HEK293 (cell line): ENCODE results near the gene PKLR.

ENCODE experiments used
- BCL11A ChIP-seq: fragments of 450-650 bp; formaldehyde crosslinking; IDR thresholded peaks from 2 replicates; pipeline ENCODE4 v1.5.1; 2016; ENCODE audit warnings: low read depth, missing biosample characterization, missing genetic modification characterization
- CTCF ChIP-seq: fragments of 450-650 bp; formaldehyde crosslinking; IDR thresholded peaks from 2 replicates; pipeline ENCODE4 v1.5.1; 2016; ENCODE audit warnings: missing biosample characterization, missing genetic modification characterization
- EGR2 ChIP-seq: fragments of 450-650 bp; formaldehyde crosslinking; IDR thresholded peaks from 2 replicates; pipeline ENCODE4 v1.5.1; 2016; ENCODE audit warnings: low read depth, missing biosample characterization, missing genetic modification characterization
- GLIS1 ChIP-seq: fragments of 450-650 bp; formaldehyde crosslinking; IDR thresholded peaks from 2 replicates; pipeline ENCODE4 v1.5.1; 2016; ENCODE audit warnings: missing biosample characterization, missing genetic modification characterization
- KLF1 ChIP-seq: fragments of 450-650 bp; formaldehyde crosslinking; IDR thresholded peaks from 2 replicates; pipeline ENCODE4 v1.5.1; 2016; ENCODE audit warnings: missing biosample characterization, missing genetic modification characterization
- KLF10 ChIP-seq: fragments of 450-650 bp; IDR thresholded peaks from 2 replicates; pipeline ENCODE4 v1.5.1; 2018; ENCODE audit warnings: missing biosample characterization, mild to moderate bottlenecking, missing genetic modification characterization
- OVOL3 ChIP-seq: fragments of 450-650 bp; formaldehyde crosslinking; IDR thresholded peaks from 2 replicates; pipeline ENCODE4 v1.5.1; 2016; ENCODE audit warnings: missing biosample characterization, missing genetic modification characterization
- PATZ1 ChIP-seq: fragments of 450-650 bp; formaldehyde crosslinking; IDR thresholded peaks from 2 replicates; pipeline ENCODE4 v1.5.1; 2016; ENCODE audit warnings: missing biosample characterization, missing genetic modification characterization
- PBX3 ChIP-seq: sonication (generic); formaldehyde crosslinking; IDR thresholded peaks from 2 replicates; pipeline ENCODE4 v1.8.1; 2022; ENCODE audit warnings: mild to moderate bottlenecking, moderate library complexity, missing genetic modification reagents
- WT1 ChIP-seq: fragments of 450-650 bp; formaldehyde crosslinking; IDR thresholded peaks from 2 replicates; pipeline ENCODE4 v1.5.1; 2016; ENCODE audit warnings: missing biosample characterization, missing genetic modification characterization
- ZBTB1 ChIP-seq: fragments of 450-650 bp; formaldehyde crosslinking; IDR thresholded peaks from 2 replicates; pipeline ENCODE4 v1.5.1; 2016; ENCODE audit warnings: missing biosample characterization, missing genetic modification characterization
- ZBTB20 ChIP-seq: fragments of 450-650 bp; formaldehyde crosslinking; IDR thresholded peaks from 2 replicates; pipeline ENCODE4 v1.5.1; 2016; ENCODE audit warnings: missing biosample characterization, missing genetic modification characterization
- ZBTB26 ChIP-seq: fragments of 450-650 bp; formaldehyde crosslinking; optimal IDR thresholded peaks from 2 replicates; pipeline ENCODE3; 2016; ENCODE audit warnings: missing biosample characterization, mild to moderate bottlenecking, missing genetic modification characterization
- ZBTB8A ChIP-seq: fragments of 450-650 bp; formaldehyde crosslinking; IDR thresholded peaks from 2 replicates; pipeline ENCODE4 v1.5.1; 2016; ENCODE audit warnings: missing biosample characterization, missing genetic modification characterization
- ZFP3 ChIP-seq: fragments of 450-650 bp; formaldehyde crosslinking; IDR thresholded peaks from 2 replicates; pipeline ENCODE4 v1.5.1; 2016; ENCODE audit warnings: low read depth, missing biosample characterization, missing genetic modification characterization
- ZNF121 ChIP-seq: fragments of 450-650 bp; formaldehyde crosslinking; IDR thresholded peaks from 2 replicates; pipeline ENCODE4 v1.5.1; 2016; ENCODE audit warnings: missing biosample characterization, missing genetic modification characterization
- ZNF133 ChIP-seq: fragments of 450-650 bp; formaldehyde crosslinking; IDR thresholded peaks from 2 replicates; pipeline ENCODE4 v1.5.1; 2016; ENCODE audit warnings: missing biosample characterization, missing genetic modification characterization
- ZNF140 ChIP-seq: fragments of 450-650 bp; formaldehyde crosslinking; IDR thresholded peaks from 2 replicates; pipeline ENCODE4 v1.5.1; 2016; ENCODE audit warnings: missing biosample characterization, missing genetic modification characterization
- ZNF175 ChIP-seq: fragments of 450-650 bp; formaldehyde crosslinking; IDR thresholded peaks from 2 replicates; pipeline ENCODE4 v1.5.1; 2016; ENCODE audit warnings: missing biosample characterization, missing genetic modification characterization
- ZNF184 ChIP-seq: fragments of 450-650 bp; IDR thresholded peaks from 2 replicates; pipeline ENCODE4 v1.5.1; 2018; ENCODE audit warnings: missing biosample characterization, mild to moderate bottlenecking, missing genetic modification characterization
- ZNF202 ChIP-seq: fragments of 450-650 bp; formaldehyde crosslinking; IDR thresholded peaks from 2 replicates; pipeline ENCODE4 v1.5.1; 2016; ENCODE audit warnings: missing biosample characterization, missing genetic modification characterization, borderline replicate concordance
- ZNF223 ChIP-seq: fragments of 450-650 bp; formaldehyde crosslinking; IDR thresholded peaks from 2 replicates; pipeline ENCODE4 v1.5.1; 2016; ENCODE audit warnings: missing biosample characterization, missing genetic modification characterization
- ZNF335 ChIP-seq: fragments of 450-650 bp; formaldehyde crosslinking; conservative IDR thresholded peaks from 2 replicates; pipeline ENCODE4 v1.5.1; 2016; ENCODE audit warnings: missing biosample characterization, missing genetic modification characterization
- ZNF426 ChIP-seq: fragments of 450-650 bp; formaldehyde crosslinking; IDR thresholded peaks from 2 replicates; pipeline ENCODE4 v1.5.1; 2017; ENCODE audit warnings: missing biosample characterization, missing genetic modification characterization, mild to moderate bottlenecking, inconsistent platforms, moderate library complexity
- ZNF473 ChIP-seq: fragments of 450-650 bp; formaldehyde crosslinking; IDR thresholded peaks from 2 replicates; pipeline ENCODE4 v1.5.1; 2017; ENCODE audit warnings: missing biosample characterization, missing genetic modification characterization
- ZNF48 ChIP-seq: fragments of 450-650 bp; formaldehyde crosslinking; IDR thresholded peaks from 2 replicates; pipeline ENCODE4 v1.5.1; 2016; ENCODE audit warnings: missing biosample characterization, missing genetic modification characterization
- ZNF501 ChIP-seq: fragments of 450-650 bp; formaldehyde crosslinking; IDR thresholded peaks from 2 replicates; pipeline ENCODE4 v1.5.1; 2016; ENCODE audit warnings: missing biosample characterization, missing genetic modification characterization
- ZNF521 ChIP-seq: fragments of 450-650 bp; formaldehyde crosslinking; IDR thresholded peaks from 2 replicates; pipeline ENCODE4 v1.5.1; 2017; ENCODE audit warnings: missing biosample characterization, mild to moderate bottlenecking, missing genetic modification characterization
- ZNF560 ChIP-seq: fragments of 450-650 bp; formaldehyde crosslinking; IDR thresholded peaks from 2 replicates; pipeline ENCODE4 v1.5.1; 2017; ENCODE audit warnings: missing biosample characterization, missing genetic modification characterization, borderline replicate concordance
- ZNF580 ChIP-seq: fragments of 450-650 bp; formaldehyde crosslinking; IDR thresholded peaks from 2 replicates; pipeline ENCODE4 v1.5.1; 2016; ENCODE audit warnings: missing biosample characterization, missing genetic modification characterization
- ZNF610 ChIP-seq: fragments of 450-650 bp; formaldehyde crosslinking; IDR thresholded peaks from 2 replicates; pipeline ENCODE4 v1.5.1; 2016; ENCODE audit warnings: missing biosample characterization, missing genetic modification characterization, borderline replicate concordance
- ZNF777 ChIP-seq: fragments of 450-650 bp; formaldehyde crosslinking; IDR thresholded peaks from 2 replicates; pipeline ENCODE4 v1.5.1; 2017; ENCODE audit warnings: missing biosample characterization, missing genetic modification characterization, borderline replicate concordance
- ZSCAN18 ChIP-seq: fragments of 450-650 bp; formaldehyde crosslinking; IDR thresholded peaks from 2 replicates; pipeline ENCODE4 v1.5.1; 2016; ENCODE audit warnings: missing biosample characterization, missing genetic modification characterization

Gene PKLR

GRCh38 chr1:155261852-155262673, 39.2 kb downstream of the PKLR start, which contains the start of gene SCAMP3 (continued):
- TF ChIP-seq ZBTB1 (tag by site-specific recombination), result no peak
- TF ChIP-seq ZNF426, result no peak
- no peak for TF ChIP-seq ZNF473 (tag by site-specific recombination)
- no peak for TF ChIP-seq PBX3 (CRISPR knock-in tag)
- peak; percentile 78 for TF ChIP-seq ZNF335 (tag by site-specific recombination)
- TF ChIP-seq ZNF175 (tag by site-specific recombination), result no peak
- TF ChIP-seq ZNF580 (tag by site-specific recombination), result peak; percentile 99
- TF ChIP-seq WT1 (tag by site-specific recombination), result no peak
- no peak for TF ChIP-seq ZNF521 (tag by site-specific recombination)
- 0 out of 2 replicates have a peak, but pooled peaks have one; percentile 22 for TF ChIP-seq OVOL3 (tag by site-specific recombination)
- TF ChIP-seq ZNF184 (tag by site-specific recombination), result no peak
- peak; percentile 50; the same call in 1 of the 2 replicates for TF ChIP-seq EGR2 (tag by site-specific recombination)
- no peak for TF ChIP-seq ZNF202
- TF ChIP-seq KLF1 (tag by site-specific recombination), result peak; percentile 60
- TF ChIP-seq ZNF223 (tag by site-specific recombination), result no peak
- peak; percentile 65; the same call in 1 of the 2 replicates for TF ChIP-seq ZBTB20 (tag by site-specific recombination)
- peak; percentile 92 for TF ChIP-seq ZNF501 (tag by site-specific recombination)
- peak; percentile 65 for TF ChIP-seq GLIS1
- TF ChIP-seq CTCF, result no peak
- TF ChIP-seq ZSCAN18 (tag by site-specific recombination), result no peak
- peak; percentile 28 for TF ChIP-seq ZNF610
- TF ChIP-seq ZNF777 (tag by site-specific recombination), result no peak
- no peak for TF ChIP-seq ZNF48 (tag by site-specific recombination)
- peak; percentile 26 for TF ChIP-seq ZBTB26 (tag by site-specific recombination)
- TF ChIP-seq ZNF560, result no peak
- no peak for TF ChIP-seq ZNF140 (tag by site-specific recombination)
- peak; percentile 48; the same call in 1 of the 2 replicates for TF ChIP-seq KLF10 (tag by site-specific recombination)
- TF ChIP-seq PATZ1 (tag by site-specific recombination), result peak; percentile 69
- TF ChIP-seq ZNF121, result no peak; the same call in 1 of the 2 replicates
- no peak for TF ChIP-seq ZFP3 (tag by site-specific recombination)
- TF ChIP-seq ZBTB8A, result peak; percentile 78
- TF ChIP-seq BCL11A (tag by site-specific recombination), result no peak
- no peak for TF ChIP-seq ZNF133 (tag by site-specific recombination)
